ENCODE data around the gene ZSCAN5B. TPM values are rescaled to one million over a fixed set of nuclear protein-coding genes. Genes with fewer than 3 reads are reported as not detected.

ZSCAN5B gene
- total and polyA plus RNA-seq, 9 of the 15 experiments (the other 6 are each of a cell fraction or from before 2014, with no cell fraction given) = 0.03 to 0.07 TPM; not detected in 7

DNA sequence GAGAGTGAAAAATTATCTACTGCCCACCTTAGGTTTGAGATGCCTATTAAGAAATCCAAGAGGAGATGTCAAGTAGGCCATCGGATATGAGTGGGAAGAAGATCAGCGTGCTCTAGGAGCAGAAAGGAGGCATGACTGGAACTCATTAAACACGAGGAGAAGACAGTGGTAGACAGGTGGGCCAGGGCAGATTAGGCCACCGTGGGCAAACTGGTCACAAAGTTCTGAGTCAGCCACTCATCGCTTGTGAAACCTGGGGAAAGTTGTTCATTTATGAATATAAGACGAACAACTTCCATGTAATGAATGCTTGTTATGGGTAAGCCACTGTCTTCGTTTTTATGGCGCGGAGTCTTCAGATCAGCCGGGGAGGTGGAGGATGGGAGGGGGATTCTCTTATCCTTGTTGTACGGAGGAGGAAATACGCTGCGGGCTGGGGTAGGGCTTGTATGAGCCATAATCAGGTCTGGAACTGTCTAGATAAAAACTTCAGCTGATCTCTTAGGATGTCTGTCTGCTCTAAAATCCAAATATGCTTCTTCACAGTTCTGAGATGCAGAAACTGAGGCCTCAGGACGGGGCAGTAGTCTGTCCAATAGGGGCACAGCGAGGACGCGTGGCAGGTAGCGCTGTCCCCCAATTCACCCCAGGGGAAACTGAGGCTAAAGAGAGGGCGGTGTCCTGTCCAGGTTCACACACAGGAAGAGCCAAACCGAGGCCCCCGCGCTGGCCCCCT lies 57.6 kb downstream of the ZSCAN5B start (continued):
- TF ChIP-seq, protein P1, sequence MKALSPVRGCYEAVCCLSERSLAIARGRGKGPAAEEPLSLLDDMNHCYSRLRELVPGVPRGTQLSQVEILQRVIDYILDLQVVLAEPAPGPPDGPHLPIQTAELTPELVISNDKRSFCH (CRISPR knock-in tag; IDR thresholded peaks at IDR 0.05) = no peak
- TF ChIP-seq, protein P1 (tag; IDR thresholded peaks at IDR 0.05) = no peak
- TF ChIP-seq DPF2 (IDR thresholded peaks at IDR 0.05) = 0 out of 2 replicates have a peak, but pooled peaks have one; percentile 2
- TF ChIP-seq BMI1 (IDR thresholded peaks at IDR 0.05; ENCODE audit: low read length) = no peak
- TF ChIP-seq UBTF (IDR thresholded peaks at IDR 0.05; ENCODE audit: borderline replicate concordance in 1 of 2, low read depth in 2 of 2, low read length in 2 of 2) = no peak

Other genes starting within 250 kb of the ZSCAN5B start
Only the 7 nearest of the 10 such genes appear.
- 77.6 and 84.0 TPM in 2 replicates for gene ZNF787, start 76.5 kb downstream of the ZSCAN5B start, total RNA-seq (2014; rRNA removed)
- 5.3 and 5.7 TPM in 2 replicates for gene ZNF787, start 76.5 kb downstream of the ZSCAN5B start, total RNA-seq (2014; rRNA removed; fragmentation: Illumina TruSeq; extraction: Trizol)
- gene ZNF787, start 76.5 kb downstream of the ZSCAN5B start, total RNA-seq (2015; rRNA removed; fragmentation: Illumina TruSeq; extraction: Trizol) = 26.1 and 30.6 TPM in 2 replicates
- gene ZNF787, start 76.5 kb downstream of the ZSCAN5B start, total RNA-seq (2021) = 65.9 and 73.8 TPM in 2 replicates
- gene ZNF787, start 76.5 kb downstream of the ZSCAN5B start, polyA plus RNA-seq (2011; rRNA removed) = 7.3 and 10.9 TPM in 2 replicates
- 6.9 and 20.9 TPM in 2 replicates for gene ZNF787, start 76.5 kb downstream of the ZSCAN5B start, polyA plus RNA-seq (2014; fragmentation: Illumina TruSeq; extraction: Trizol)
- gene ZNF787, start 76.5 kb downstream of the ZSCAN5B start, polyA plus RNA-seq (2014; fragmentation: Nextera tagmentation; extraction: Ambion mirVana) = under 1 TPM; 0.45 to 0.53 TPM
- gene ZNF787, start 76.5 kb downstream of the ZSCAN5B start, polyA plus RNA-seq (2014; rRNA removed) = 51.1 and 54.4 TPM in 2 replicates
- 20.0 and 20.8 TPM in 2 replicates for gene ZNF444, start 56.5 kb downstream of the ZSCAN5B start, total RNA-seq (2014; rRNA removed)
- 2.0 and 2.8 TPM in 2 replicates for gene ZNF444, start 56.5 kb downstream of the ZSCAN5B start, total RNA-seq (2014; rRNA removed; fragmentation: Illumina TruSeq; extraction: Trizol)
- gene ZNF444, start 56.5 kb downstream of the ZSCAN5B start, total RNA-seq (2015; rRNA removed; fragmentation: Illumina TruSeq; extraction: Trizol) = 6.9 and 7.0 TPM in 2 replicates
- gene ZNF444, start 56.5 kb downstream of the ZSCAN5B start, total RNA-seq (2021) = 38.8 and 40.0 TPM in 2 replicates
- gene ZNF444, start 56.5 kb downstream of the ZSCAN5B start, polyA plus RNA-seq (2011; rRNA removed) = 6.1 and 7.4 TPM in 2 replicates
- gene ZNF444, start 56.5 kb downstream of the ZSCAN5B start, polyA plus RNA-seq (2014; fragmentation: Illumina TruSeq; extraction: Trizol) = 7.7 and 10.6 TPM in 2 replicates
- under 1 TPM; 0.39 to 0.49 TPM for gene ZNF444, start 56.5 kb downstream of the ZSCAN5B start, polyA plus RNA-seq (2014; fragmentation: Nextera tagmentation; extraction: Ambion mirVana)
- 24.3 and 28.4 TPM in 2 replicates for gene ZNF444, start 56.5 kb downstream of the ZSCAN5B start, polyA plus RNA-seq (2014; rRNA removed)
- gene GALP, start 21.8 kb downstream of the ZSCAN5B start, total RNA-seq (2014; rRNA removed) = not detected in 2 replicates
- gene GALP, start 21.8 kb downstream of the ZSCAN5B start, total RNA-seq (2014; rRNA removed; fragmentation: Illumina TruSeq; extraction: Trizol) = not detected in 2 replicates
- gene GALP, start 21.8 kb downstream of the ZSCAN5B start, total RNA-seq (2015; rRNA removed; fragmentation: Illumina TruSeq; extraction: Trizol) = not detected in 2 replicates
- gene GALP, start 21.8 kb downstream of the ZSCAN5B start, total RNA-seq (2021) = not detected in 2 replicates
- gene GALP, start 21.8 kb downstream of the ZSCAN5B start, polyA plus RNA-seq (2011; rRNA removed) = not detected in 2 replicates
- not detected in 2 replicates for gene GALP, start 21.8 kb downstream of the ZSCAN5B start, polyA plus RNA-seq (2014; fragmentation: Illumina TruSeq; extraction: Trizol)
- gene GALP, start 21.8 kb downstream of the ZSCAN5B start, polyA plus RNA-seq (2014; fragmentation: Nextera tagmentation; extraction: Ambion mirVana) = not detected
- gene GALP, start 21.8 kb downstream of the ZSCAN5B start, polyA plus RNA-seq (2014; rRNA removed) = not detected in 2 replicates
- gene ZSCAN5C, start 4.5 kb upstream of the ZSCAN5B start, total RNA-seq (2014; rRNA removed) = 0.08 TPM in 1 of 2 replicates, not detected in the other
- gene ZSCAN5C, start 4.5 kb upstream of the ZSCAN5B start, total RNA-seq (2014; rRNA removed; fragmentation: Illumina TruSeq; extraction: Trizol) = not detected in 2 replicates
- not detected in 2 replicates for gene ZSCAN5C, start 4.5 kb upstream of the ZSCAN5B start, total RNA-seq (2015; rRNA removed; fragmentation: Illumina TruSeq; extraction: Trizol)
- not detected in 2 replicates for gene ZSCAN5C, start 4.5 kb upstream of the ZSCAN5B start, total RNA-seq (2021)
- gene ZSCAN5C, start 4.5 kb upstream of the ZSCAN5B start, polyA plus RNA-seq (2011; rRNA removed) = not detected in 2 replicates
- gene ZSCAN5C, start 4.5 kb upstream of the ZSCAN5B start, polyA plus RNA-seq (2014; fragmentation: Illumina TruSeq; extraction: Trizol) = not detected in 2 replicates
- gene ZSCAN5C, start 4.5 kb upstream of the ZSCAN5B start, polyA plus RNA-seq (2014; fragmentation: Nextera tagmentation; extraction: Ambion mirVana) = under 1 TPM in 1 of 2 experiments, not detected in 1; 0.07 TPM
- not detected in 2 replicates for gene ZSCAN5C, start 4.5 kb upstream of the ZSCAN5B start, polyA plus RNA-seq (2014; rRNA removed)
- gene EDDM13, start 75.0 kb upstream of the ZSCAN5B start, total RNA-seq (2014; rRNA removed) = 2.2 and 4.3 TPM in 2 replicates
- gene EDDM13, start 75.0 kb upstream of the ZSCAN5B start, total RNA-seq (2014; rRNA removed; fragmentation: Illumina TruSeq; extraction: Trizol) = 4.1 and 5.1 TPM in 2 replicates
- gene EDDM13, start 75.0 kb upstream of the ZSCAN5B start, total RNA-seq (2015; rRNA removed; fragmentation: Illumina TruSeq; extraction: Trizol) = 2.5 and 2.6 TPM in 2 replicates
- gene EDDM13, start 75.0 kb upstream of the ZSCAN5B start, total RNA-seq (2021) = 2.0 and 3.4 TPM in 2 replicates
- gene EDDM13, start 75.0 kb upstream of the ZSCAN5B start, polyA plus RNA-seq (2011; rRNA removed) = 2.7 and 8.9 TPM in 2 replicates
- 5.3 and 6.7 TPM in 2 replicates for gene EDDM13, start 75.0 kb upstream of the ZSCAN5B start, polyA plus RNA-seq (2014; fragmentation: Illumina TruSeq; extraction: Trizol)
- gene EDDM13, start 75.0 kb upstream of the ZSCAN5B start, polyA plus RNA-seq (2014; fragmentation: Nextera tagmentation; extraction: Ambion mirVana) = 1 to 10 TPM; 7.4 to 7.7 TPM
- gene EDDM13, start 75.0 kb upstream of the ZSCAN5B start, polyA plus RNA-seq (2014; rRNA removed) = 6.2 and 6.9 TPM in 2 replicates
- 5.8 and 10.2 TPM in 2 replicates for gene ZSCAN5A, start 117.1 kb upstream of the ZSCAN5B start, total RNA-seq (2014; rRNA removed)
- gene ZSCAN5A, start 117.1 kb upstream of the ZSCAN5B start, total RNA-seq (2014; rRNA removed; fragmentation: Illumina TruSeq; extraction: Trizol) = 12.2 and 12.4 TPM in 2 replicates
- gene ZSCAN5A, start 117.1 kb upstream of the ZSCAN5B start, total RNA-seq (2015; rRNA removed; fragmentation: Illumina TruSeq; extraction: Trizol) = 12.0 and 12.7 TPM in 2 replicates
- 11.8 and 15.3 TPM in 2 replicates for gene ZSCAN5A, start 117.1 kb upstream of the ZSCAN5B start, total RNA-seq (2021)
- 6.3 and 8.7 TPM in 2 replicates for gene ZSCAN5A, start 117.1 kb upstream of the ZSCAN5B start, polyA plus RNA-seq (2011; rRNA removed)
- gene ZSCAN5A, start 117.1 kb upstream of the ZSCAN5B start, polyA plus RNA-seq (2014; fragmentation: Illumina TruSeq; extraction: Trizol) = 15.3 and 15.9 TPM in 2 replicates
- 10 to 100 TPM; 10.3 to 10.6 TPM for gene ZSCAN5A, start 117.1 kb upstream of the ZSCAN5B start, polyA plus RNA-seq (2014; fragmentation: Nextera tagmentation; extraction: Ambion mirVana)
- 13.5 and 13.7 TPM in 2 replicates for gene ZSCAN5A, start 117.1 kb upstream of the ZSCAN5B start, polyA plus RNA-seq (2014; rRNA removed)
- 1.4 and 3.8 TPM in 2 replicates for gene ZNF582, start 195.8 kb upstream of the ZSCAN5B start, total RNA-seq (2014; rRNA removed)
- gene ZNF582, start 195.8 kb upstream of the ZSCAN5B start, total RNA-seq (2014; rRNA removed; fragmentation: Illumina TruSeq; extraction: Trizol) = 1.9 TPM in 2 replicates
- 1.7 and 1.8 TPM in 2 replicates for gene ZNF582, start 195.8 kb upstream of the ZSCAN5B start, total RNA-seq (2015; rRNA removed; fragmentation: Illumina TruSeq; extraction: Trizol)
- 1.3 and 2.1 TPM in 2 replicates for gene ZNF582, start 195.8 kb upstream of the ZSCAN5B start, total RNA-seq (2021)
- gene ZNF582, start 195.8 kb upstream of the ZSCAN5B start, polyA plus RNA-seq (2011; rRNA removed) = 2.6 and 3.3 TPM in 2 replicates
- gene ZNF582, start 195.8 kb upstream of the ZSCAN5B start, polyA plus RNA-seq (2014; fragmentation: Illumina TruSeq; extraction: Trizol) = 1.6 TPM in 2 replicates
- under 1 TPM; 0.72 to 0.91 TPM for gene ZNF582, start 195.8 kb upstream of the ZSCAN5B start, polyA plus RNA-seq (2014; fragmentation: Nextera tagmentation; extraction: Ambion mirVana)
- gene ZNF582, start 195.8 kb upstream of the ZSCAN5B start, polyA plus RNA-seq (2014; rRNA removed) = 1.3 and 1.6 TPM in 2 replicates